HS-5 (cell line): ENCODE data around the gene VPS37B.

Source experiments
- DNase-seq: peaks from one replicate; pipeline ENCODE4 v3.0.0-alpha.2; 2012; ENCODE audit warnings: low read depth

Gene VPS37B

GRCh38 chr12:122865268-122866231, 30.4 kb downstream of the VPS37B start:
- no peak for DNase-seq

GRCh38 chr12:122864894-122865253, 31.1 kb downstream of the VPS37B start:
- DNase-seq = no peak

- no peak for DNase-seq
Observed at GRCh38 chr12:122862872-122863701, 32.8 kb downstream of the VPS37B start.

- no peak for DNase-seq
Observed at GRCh38 chr12:122862110-122862634, 33.8 kb downstream of the VPS37B start.

- no peak for DNase-seq
Observed at GRCh38 chr12:122861587-122861970, 34.3 kb downstream of the VPS37B start.

- no peak for DNase-seq
Observed at GRCh38 chr12:122860854-122861586, 34.9 kb downstream of the VPS37B start.

- DNase-seq = no peak
Observed at GRCh38 chr12:122860040-122860853, 35.7 kb downstream of the VPS37B start.

GRCh38 chr12:122859303-122860039, 36.5 kb downstream of the VPS37B start:
- DNase-seq = no peak

- no peak for DNase-seq
Observed at GRCh38 chr12:122858591-122859302, 37.2 kb downstream of the VPS37B start.

GRCh38 chr12:122858171-122858570, 37.8 kb downstream of the VPS37B start:
- DNase-seq = no peak

GRCh38 chr12:122856999-122857671, 38.8 kb downstream of the VPS37B start:
- no peak for DNase-seq

GRCh38 chr12:122855928-122856831, 39.7 kb downstream of the VPS37B start:
- DNase-seq = no peak

GRCh38 chr12:122855071-122855829, 40.7 kb downstream of the VPS37B start:
- no peak for DNase-seq

- DNase-seq = no peak
Observed at GRCh38 chr12:122854554-122854953, 41.4 kb downstream of the VPS37B start.

GRCh38 chr12:122853582-122854245, 42.2 kb downstream of the VPS37B start:
- no peak for DNase-seq

GRCh38 chr12:122852336-122853275, 43.3 kb downstream of the VPS37B start:
- DNase-seq = no peak
